ENCODE results near the gene INO80D.

DNA sequence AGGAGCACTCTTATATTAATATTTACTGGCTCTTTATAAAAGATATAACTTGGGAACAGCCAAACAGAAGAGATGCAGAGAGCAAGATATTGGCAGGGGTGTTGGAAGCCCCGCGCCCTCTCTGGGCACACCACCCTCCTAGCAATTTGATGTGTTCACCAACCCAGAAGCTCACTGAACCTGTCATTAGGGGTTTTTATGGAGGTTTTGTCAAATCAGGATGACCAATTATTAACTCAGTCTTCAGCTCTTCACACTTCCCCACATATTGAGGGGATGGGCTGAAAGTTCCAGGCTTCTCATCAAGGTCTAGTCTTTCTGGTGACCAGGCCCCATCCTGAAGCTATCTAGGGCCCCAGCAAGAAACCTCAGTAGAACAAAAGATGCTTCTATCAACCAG, 10.9 kb upstream of the INO80D start:
- TF ChIP-seq POLR2A (IDR thresholded peaks at IDR 0.05) (no peak), POLR2AphosphoS5 (IDR thresholded peaks at IDR 0.05) (no peak), EP300 (IDR thresholded peaks at IDR 0.05) (no peak)
- TF ChIP-seq, protein P1, sequence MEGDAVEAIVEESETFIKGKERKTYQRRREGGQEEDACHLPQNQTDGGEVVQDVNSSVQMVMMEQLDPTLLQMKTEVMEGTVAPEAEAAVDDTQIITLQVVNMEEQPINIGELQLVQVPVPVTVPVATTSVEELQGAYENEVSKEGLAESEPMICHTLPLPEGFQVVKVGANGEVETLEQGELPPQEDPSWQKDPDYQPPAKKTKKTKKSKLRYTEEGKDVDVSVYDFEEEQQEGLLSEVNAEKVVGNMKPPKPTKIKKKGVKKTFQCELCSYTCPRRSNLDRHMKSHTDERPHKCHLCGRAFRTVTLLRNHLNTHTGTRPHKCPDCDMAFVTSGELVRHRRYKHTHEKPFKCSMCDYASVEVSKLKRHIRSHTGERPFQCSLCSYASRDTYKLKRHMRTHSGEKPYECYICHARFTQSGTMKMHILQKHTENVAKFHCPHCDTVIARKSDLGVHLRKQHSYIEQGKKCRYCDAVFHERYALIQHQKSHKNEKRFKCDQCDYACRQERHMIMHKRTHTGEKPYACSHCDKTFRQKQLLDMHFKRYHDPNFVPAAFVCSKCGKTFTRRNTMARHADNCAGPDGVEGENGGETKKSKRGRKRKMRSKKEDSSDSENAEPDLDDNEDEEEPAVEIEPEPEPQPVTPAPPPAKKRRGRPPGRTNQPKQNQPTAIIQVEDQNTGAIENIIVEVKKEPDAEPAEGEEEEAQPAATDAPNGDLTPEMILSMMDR (IDR thresholded peaks at IDR 0.05) = no peak
